ENCODE measurements around the gene STK11IP. TPM values are rescaled to one million over a fixed set of nuclear protein-coding genes. Genes with fewer than 3 reads are reported as not detected.

STK11IP gene
- total RNA-seq, 2 donors from 2014 or later, result 25.4 to 42.7 TPM

GRCh38 chr2:219578811-219579613 lies 18.6 kb upstream of the STK11IP start:
- H3K9me3 ChIP-seq, result no peaks in the 10 kb centered on the region
- intact Hi-C loops (cut with DNase I), result no loop called here
- no peak overlapping the region for H3K27ac ChIP-seq
- no peaks in the 10 kb centered on the region for H3K27me3 ChIP-seq
- no peak overlapping the region for H3K4me3 ChIP-seq
- no peaks in the 10 kb centered on the region for H3K36me3 ChIP-seq
- H3K4me1 ChIP-seq, result no peaks in the 10 kb centered on the region
- no peak overlapping the region for H3K9ac ChIP-seq (ENCODE audit: low read depth in 2 of 2, low read length in 2 of 2)
- DNase-seq, result no peak
- no peak for TF ChIP-seq CTCF (IDR thresholded peaks at IDR 0.05)

GRCh38 chr2:219581346-219581745 lies 16.3 kb upstream of the STK11IP start:
- TF ChIP-seq CTCF (IDR thresholded peaks at IDR 0.05), result no peak
- H3K27me3 ChIP-seq, result no peaks in the 10 kb centered on the region
- no peak overlapping the region for H3K9ac ChIP-seq (ENCODE audit: low read depth in 2 of 2, low read length in 2 of 2)
- no peaks in the 10 kb centered on the region for H3K36me3 ChIP-seq
- intact Hi-C loops (cut with DNase I), result no loop called here
- no peak overlapping the region for H3K27ac ChIP-seq
- DNase-seq, result no peak
- H3K4me1 ChIP-seq, result no peaks in the 10 kb centered on the region
- no peaks in the 10 kb centered on the region for H3K9me3 ChIP-seq
- H3K4me3 ChIP-seq, result no peak overlapping the region

- H3K4me3 ChIP-seq, result no peak overlapping the region
- H3K9me3 ChIP-seq, result no peaks in the 10 kb centered on the region
- no peak for TF ChIP-seq CTCF (IDR thresholded peaks at IDR 0.05)
- H3K9ac ChIP-seq (ENCODE audit: low read depth in 2 of 2, low read length in 2 of 2), result no peak overlapping the region
- no peak overlapping the region for H3K27ac ChIP-seq
- intact Hi-C loops (cut with DNase I), result no loop called here
- H3K4me1 ChIP-seq, result no peaks in the 10 kb centered on the region
- no peaks in the 10 kb centered on the region for H3K27me3 ChIP-seq
- DNase-seq, result no peak
- H3K36me3 ChIP-seq, result no peaks in the 10 kb centered on the region
These were observed 6.6 kb upstream of the STK11IP start for GRCh38 chr2:219591091-219591490.

GRCh38 chr2:219592736-219593135 lies 4.9 kb upstream of the STK11IP start:
- no peak overlapping the region for H3K9ac ChIP-seq (ENCODE audit: low read depth in 2 of 2, low read length in 2 of 2)
- H3K9me3 ChIP-seq, result no peaks in the 10 kb centered on the region
- no peaks in the 10 kb centered on the region for H3K27me3 ChIP-seq
- intact Hi-C loops (cut with DNase I), result no loop called here
- DNase-seq, result no peak
- H3K36me3 ChIP-seq, result no peaks in the 10 kb centered on the region
- H3K4me1 ChIP-seq, result peaks cover 2% of the 10 kb centered on the region
- H3K4me3 ChIP-seq, result no peak overlapping the region
- no peak overlapping the region for H3K27ac ChIP-seq
- no peak for TF ChIP-seq CTCF (IDR thresholded peaks at IDR 0.05)

- H3K9me3 ChIP-seq, result no peaks in the 10 kb centered on the region
- no peak overlapping the region for H3K9ac ChIP-seq (ENCODE audit: low read depth in 2 of 2, low read length in 2 of 2)
- no peak for TF ChIP-seq CTCF (IDR thresholded peaks at IDR 0.05)
- no peak overlapping the region for H3K4me3 ChIP-seq
- no peak overlapping the region for H3K27ac ChIP-seq
- H3K4me1 ChIP-seq, result peaks cover 2% of the 10 kb centered on the region
- no peaks in the 10 kb centered on the region for H3K27me3 ChIP-seq
- intact Hi-C loops (cut with DNase I), result no loop called here
- no peak for DNase-seq
- H3K36me3 ChIP-seq, result no peaks in the 10 kb centered on the region
These were observed 4.5 kb upstream of the STK11IP start for GRCh38 chr2:219593154-219593553.

Data from colonic mucosa (tissue), 4 donors.